ENCODE measurements around the gene BRPF1.

DNA sequence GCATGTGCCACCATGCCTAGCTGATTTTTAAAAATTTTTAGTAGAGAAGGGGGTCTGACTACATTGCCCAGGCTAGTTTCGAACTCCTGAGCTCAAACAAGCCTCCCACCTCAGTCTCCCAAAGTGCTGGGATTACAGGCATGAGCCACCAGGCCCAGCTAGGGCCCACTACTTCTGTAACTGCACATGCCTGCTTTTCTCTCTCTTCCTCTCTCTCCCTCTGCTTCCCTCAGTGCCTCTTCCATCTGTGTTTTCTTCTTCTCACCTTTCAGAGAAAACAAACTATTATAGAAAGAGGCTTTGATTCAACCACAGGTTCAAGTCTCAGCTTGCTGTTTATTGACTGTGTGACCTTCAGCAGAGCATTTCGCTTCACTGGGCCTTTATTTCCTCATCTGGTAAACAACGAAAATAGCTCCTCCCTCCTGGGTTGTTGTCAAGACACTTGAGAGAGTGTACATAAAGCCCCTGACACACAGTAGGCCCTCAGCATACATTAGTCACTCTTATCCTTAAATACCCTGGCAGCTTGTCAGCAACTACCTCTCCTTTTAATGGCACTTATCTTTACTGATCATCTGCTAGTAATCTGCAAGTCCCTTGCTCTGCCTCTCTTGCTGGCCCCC lies 50.6 kb downstream of the BRPF1 start:
- TF ChIP-seq, protein P1, sequence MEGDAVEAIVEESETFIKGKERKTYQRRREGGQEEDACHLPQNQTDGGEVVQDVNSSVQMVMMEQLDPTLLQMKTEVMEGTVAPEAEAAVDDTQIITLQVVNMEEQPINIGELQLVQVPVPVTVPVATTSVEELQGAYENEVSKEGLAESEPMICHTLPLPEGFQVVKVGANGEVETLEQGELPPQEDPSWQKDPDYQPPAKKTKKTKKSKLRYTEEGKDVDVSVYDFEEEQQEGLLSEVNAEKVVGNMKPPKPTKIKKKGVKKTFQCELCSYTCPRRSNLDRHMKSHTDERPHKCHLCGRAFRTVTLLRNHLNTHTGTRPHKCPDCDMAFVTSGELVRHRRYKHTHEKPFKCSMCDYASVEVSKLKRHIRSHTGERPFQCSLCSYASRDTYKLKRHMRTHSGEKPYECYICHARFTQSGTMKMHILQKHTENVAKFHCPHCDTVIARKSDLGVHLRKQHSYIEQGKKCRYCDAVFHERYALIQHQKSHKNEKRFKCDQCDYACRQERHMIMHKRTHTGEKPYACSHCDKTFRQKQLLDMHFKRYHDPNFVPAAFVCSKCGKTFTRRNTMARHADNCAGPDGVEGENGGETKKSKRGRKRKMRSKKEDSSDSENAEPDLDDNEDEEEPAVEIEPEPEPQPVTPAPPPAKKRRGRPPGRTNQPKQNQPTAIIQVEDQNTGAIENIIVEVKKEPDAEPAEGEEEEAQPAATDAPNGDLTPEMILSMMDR (IDR thresholded peaks at IDR 0.05; ENCODE audit: insufficient read depth, low read length, poor library complexity, severe bottlenecking): no peak
- TF ChIP-seq EZH2phosphoT487 (conservative IDR thresholded peaks at IDR 0.05; ENCODE audit: low read length): no peak
